Breast epithelium (tissue), 4 donors: ENCODE results near the gene CCDC85C. TPM values are rescaled to one million over a fixed set of nuclear protein-coding genes. Genes with fewer than 3 reads are reported as not detected.

Experiments used
- DNase-seq, 2 donors: peaks; one replicate each; pipeline ENCODE4 v3.0.0-alpha.2; 2019; ENCODE audit warnings: low spot score in 2 of 2
- H3K27ac ChIP-seq, 2 donors: fragments of 200-600 bp; sonication (generic) in 1 of 2; one replicate each; pipeline ENCODE4 v1.5.1; 2016 to 2019; ENCODE audit warnings: mild to moderate bottlenecking in 1 of 2
- H3K27me3 ChIP-seq, 2 donors: fragments of 200-600 bp; sonication (generic) in 1 of 2; one replicate each; pipeline versions ENCODE4 v1.5.1 to v1.6.0; 2017 to 2019; ENCODE audit warnings: control low read depth in 1 of 2, mild to moderate bottlenecking in 1 of 2
- H3K36me3 ChIP-seq: fragments of 200-600 bp; one replicate; pipeline ENCODE4 v1.5.1; 2019
- H3K4me1 ChIP-seq, 2 donors: fragments of 200-600 bp; sonication (generic); one replicate each; pipeline ENCODE4 v1.5.1; 2016 to 2019; ENCODE audit warnings: control low read depth in 1 of 2
- H3K4me3 ChIP-seq, 3 donors: fragments of 200-600 bp; sonication (generic); 1 replicate in 2 of 3; 2 replicates in 1 of 3; pipeline ENCODE4 v1.5.1; 2016 to 2019; ENCODE audit warnings: mild to moderate bottlenecking in 3 of 3, moderate library complexity in 2 of 3
- H3K9me3 ChIP-seq, 2 donors: fragments of 200-600 bp; sonication (generic) in 1 of 2; one replicate each; pipeline ENCODE4 v1.5.1; 2016 to 2019; ENCODE audit warnings: control low read depth in 1 of 2
- POLR2A ChIP-seq: fragments of 450-650 bp; IDR thresholded peaks from one replicate; pipeline ENCODE4 v1.6.1; 2016; ENCODE audit warnings: antibody characterized with exemption, mild to moderate bottlenecking, moderate library complexity
- POLR2AphosphoS5 ChIP-seq, 3 donors: sonication (generic); formaldehyde crosslinking; IDR thresholded peaks; one replicate each; pipeline ENCODE4 v1.6.1; 2017; ENCODE audit warnings: antibody characterized with exemption in 3 of 3
- intact Hi-C: fragments of 100-400 bp; cut with DNase I; formaldehyde crosslinking; loops from one replicate; pipeline ENCODE4 v1.15.1; 2023; ENCODE audit warnings: low total_unique reads
- total RNA-seq, 3 donors: library from RNA; depleted of rRNA; stranded (reverse); fragments of >200 nt; gene quantifications; one replicate each; pipeline ENCODE4 v1.1.0, GENCODE V29; 2016
- TF ChIP-seq, protein P1 (sequence below), 3 donors: fragments of 450-650 bp; IDR thresholded peaks; one replicate each; pipeline ENCODE4 v1.5.1; 2016 to 2017; ENCODE audit warnings: antibody characterized with exemption in 3 of 3, mild to moderate bottlenecking in 3 of 3, moderate library complexity in 3 of 3

CCDC85C gene
- total RNA-seq, 3 donors from 2014 or later, result 1.3 to 8.3 (median 4.3) TPM

DNA sequence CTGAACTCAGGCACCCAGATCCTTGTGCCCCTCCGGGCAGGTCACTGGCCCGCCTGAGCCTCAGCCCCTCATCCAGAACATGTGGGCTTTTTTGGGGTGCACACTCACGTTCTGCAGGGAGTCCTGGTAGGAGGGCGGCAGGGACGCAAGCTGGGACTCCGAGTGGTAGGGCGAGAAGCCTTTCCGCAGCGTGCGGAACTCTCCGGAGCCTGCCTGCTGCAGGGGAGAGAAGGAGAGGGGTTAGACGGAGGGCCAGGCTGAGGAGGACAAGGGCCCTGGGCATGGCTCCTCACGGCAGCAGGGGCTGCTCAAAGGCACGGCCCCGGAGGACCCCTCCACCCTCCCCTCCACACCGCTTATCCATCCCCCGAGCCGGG, 82.0 kb downstream of the CCDC85C start:
- TF ChIP-seq, protein P1, sequence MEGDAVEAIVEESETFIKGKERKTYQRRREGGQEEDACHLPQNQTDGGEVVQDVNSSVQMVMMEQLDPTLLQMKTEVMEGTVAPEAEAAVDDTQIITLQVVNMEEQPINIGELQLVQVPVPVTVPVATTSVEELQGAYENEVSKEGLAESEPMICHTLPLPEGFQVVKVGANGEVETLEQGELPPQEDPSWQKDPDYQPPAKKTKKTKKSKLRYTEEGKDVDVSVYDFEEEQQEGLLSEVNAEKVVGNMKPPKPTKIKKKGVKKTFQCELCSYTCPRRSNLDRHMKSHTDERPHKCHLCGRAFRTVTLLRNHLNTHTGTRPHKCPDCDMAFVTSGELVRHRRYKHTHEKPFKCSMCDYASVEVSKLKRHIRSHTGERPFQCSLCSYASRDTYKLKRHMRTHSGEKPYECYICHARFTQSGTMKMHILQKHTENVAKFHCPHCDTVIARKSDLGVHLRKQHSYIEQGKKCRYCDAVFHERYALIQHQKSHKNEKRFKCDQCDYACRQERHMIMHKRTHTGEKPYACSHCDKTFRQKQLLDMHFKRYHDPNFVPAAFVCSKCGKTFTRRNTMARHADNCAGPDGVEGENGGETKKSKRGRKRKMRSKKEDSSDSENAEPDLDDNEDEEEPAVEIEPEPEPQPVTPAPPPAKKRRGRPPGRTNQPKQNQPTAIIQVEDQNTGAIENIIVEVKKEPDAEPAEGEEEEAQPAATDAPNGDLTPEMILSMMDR (IDR thresholded peaks at IDR 0.05), result no peak
- TF ChIP-seq POLR2A (no peak), POLR2AphosphoS5 (IDR thresholded peaks at IDR 0.05) (no peak)
- Histone ChIP-seq H3K4me3 (no peak overlapping the region), H3K9me3 (no peaks in the 10 kb centered on the region), H3K27ac (no peak overlapping the region), H3K27me3 (no peaks in the 10 kb centered on the region), H3K36me3 (no peaks in the 10 kb centered on the region), H3K4me1 (peaks cover 0 to 8% of the 10 kb centered on the region in 2 donors)
- intact Hi-C loops, result no loop called here
- DNase-seq, result no peak

DNA sequence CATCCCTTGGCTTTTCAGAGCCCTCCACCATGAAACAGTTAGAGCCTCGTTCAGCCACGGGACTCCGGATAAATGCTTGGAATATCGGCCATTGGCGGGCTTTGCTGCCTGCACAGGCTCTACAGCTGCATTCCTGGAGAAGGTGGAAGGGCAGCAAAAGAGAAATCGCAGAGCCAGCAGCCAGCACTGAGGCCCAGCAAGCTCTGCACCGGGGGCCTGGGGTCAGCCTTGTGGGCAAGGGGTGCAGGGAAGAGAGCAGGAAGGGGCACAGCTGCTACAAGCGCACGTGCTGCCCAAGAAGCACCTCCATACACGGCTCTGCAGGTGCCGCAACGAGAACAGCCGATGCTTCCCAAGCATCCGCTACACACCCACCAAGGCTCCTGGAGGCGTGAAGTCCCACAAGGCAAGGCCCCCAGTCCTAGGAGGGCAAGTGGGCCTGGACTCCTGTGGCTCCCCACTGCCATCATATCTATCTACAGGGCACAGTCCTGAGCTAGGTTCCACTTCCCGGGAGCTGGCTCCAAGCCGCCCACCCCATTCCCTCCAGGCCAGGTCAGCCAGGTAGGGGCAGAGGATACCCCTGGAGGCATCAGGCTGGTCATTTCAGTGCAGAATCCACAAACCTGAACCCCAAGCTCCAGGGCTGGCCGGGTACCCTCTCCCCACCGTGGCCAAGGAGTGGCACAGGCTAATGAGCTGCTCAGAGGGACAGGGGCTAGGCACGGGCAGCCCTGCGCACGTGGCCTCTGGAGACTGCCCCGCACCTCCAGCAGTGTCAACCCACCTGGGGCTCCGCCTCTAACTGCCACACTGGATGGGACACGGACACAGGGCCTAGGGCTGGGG, 82.6 kb downstream of the CCDC85C start:
- intact Hi-C loops, result no loop called here
- peaks cover 0 to 8% of the 10 kb centered on the region in 2 donors for H3K4me1 ChIP-seq
- no peak overlapping the region for H3K4me3 ChIP-seq
- no peak for DNase-seq
- no peaks in the 10 kb centered on the region for H3K27me3 ChIP-seq
- H3K9me3 ChIP-seq, result no peaks in the 10 kb centered on the region
- H3K27ac ChIP-seq, result no peak overlapping the region
- TF ChIP-seq, protein P1 (IDR thresholded peaks at IDR 0.05), result no peak
- TF ChIP-seq POLR2AphosphoS5 (IDR thresholded peaks at IDR 0.05) (no peak), POLR2A (no peak)
- H3K36me3 ChIP-seq, result no peaks in the 10 kb centered on the region

DNA sequence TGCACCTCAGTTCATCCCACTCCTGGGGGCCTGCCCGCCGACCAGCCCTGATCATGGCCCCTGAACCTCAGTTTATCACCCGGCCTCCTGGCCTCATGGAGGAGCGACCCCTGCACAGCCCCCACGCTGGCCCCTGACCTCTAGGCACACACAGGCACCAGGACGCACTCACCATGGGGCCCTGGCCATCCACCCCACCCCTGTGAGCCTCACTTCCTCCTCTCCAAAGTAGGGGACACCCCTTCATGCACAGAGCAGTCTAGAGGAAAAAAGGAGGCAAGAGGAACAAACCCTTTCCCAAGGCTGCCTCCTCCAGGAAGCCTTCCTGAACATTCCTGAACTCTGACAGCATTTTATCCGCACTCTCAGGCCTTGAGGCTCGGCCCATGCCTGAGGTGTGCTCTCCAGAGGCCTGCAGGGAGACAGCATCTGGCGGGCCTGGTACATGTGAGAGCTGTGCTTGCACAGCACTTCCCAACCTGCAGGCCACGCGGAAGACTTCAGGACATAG, 83.4 kb downstream of the CCDC85C start:
- no peak overlapping the region for H3K4me3 ChIP-seq
- H3K27ac ChIP-seq, result no peak overlapping the region
- H3K4me1 ChIP-seq, result peaks cover 0 to 8% of the 10 kb centered on the region in 2 donors
- no peak for DNase-seq
- H3K9me3 ChIP-seq, result no peaks in the 10 kb centered on the region
- H3K27me3 ChIP-seq, result no peaks in the 10 kb centered on the region
- intact Hi-C loops, result no loop called here
- H3K36me3 ChIP-seq, result no peaks in the 10 kb centered on the region
- TF ChIP-seq, protein P1 (IDR thresholded peaks at IDR 0.05), result no peak
- no peak for TF ChIP-seq POLR2A
- TF ChIP-seq POLR2AphosphoS5 (IDR thresholded peaks at IDR 0.05), result no peak

DNA sequence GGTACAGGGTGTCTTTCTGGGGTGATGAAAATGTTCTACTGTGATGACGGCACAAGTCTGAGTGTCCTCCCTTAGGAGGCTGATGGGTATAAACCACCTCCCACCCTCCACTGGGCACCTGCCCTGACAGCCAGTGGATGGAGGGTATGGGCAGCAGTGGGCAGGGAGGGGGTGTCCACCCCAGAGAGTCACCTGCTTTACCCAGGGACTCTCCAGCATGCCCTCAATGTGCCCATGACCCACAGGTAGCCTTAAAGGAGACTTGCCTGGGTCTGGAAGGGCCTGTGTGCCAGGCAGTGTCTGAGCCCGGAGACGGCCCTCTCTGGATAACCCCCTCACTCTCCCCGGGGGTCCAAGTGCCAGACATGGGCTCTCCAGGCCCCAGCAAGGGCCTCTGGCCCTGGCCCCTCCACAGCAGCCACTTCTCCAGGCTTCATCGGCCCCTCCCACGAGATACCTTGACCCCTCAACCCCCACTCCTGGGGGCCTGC, 84.0 kb downstream of the CCDC85C start:
- no peak overlapping the region for H3K27ac ChIP-seq
- no peak for DNase-seq
- intact Hi-C loops, result loop anchor here (2.0 kb wide), 1 partner anchor 107 kb away; no protein-coding TSS in a partner anchor

More for the DNA sequence above, 84.0 kb downstream of the CCDC85C start:
- H3K27me3 ChIP-seq, result no peaks in the 10 kb centered on the region
- H3K36me3 ChIP-seq, result no peaks in the 10 kb centered on the region
- H3K9me3 ChIP-seq, result no peaks in the 10 kb centered on the region
- H3K4me3 ChIP-seq, result no peak overlapping the region
- TF ChIP-seq POLR2AphosphoS5 (IDR thresholded peaks at IDR 0.05), result no peak
- TF ChIP-seq POLR2A, result no peak
- TF ChIP-seq, protein P1 (IDR thresholded peaks at IDR 0.05), result no peak
- peaks cover 0 to 8% of the 10 kb centered on the region in 2 donors for H3K4me1 ChIP-seq
